ENCODE measurements around the gene ZNF865. TPM values are rescaled to one million over a fixed set of nuclear protein-coding genes. Genes with fewer than 3 reads are reported as not detected.

The ZNF865 gene
- total RNA-seq, 2 donors from 2014 or later, result 15.4 to 20.7 TPM

GRCh38 chr19:55635856-55636440 lies 30.5 kb downstream of the ZNF865 start:
- H3K4me3 Mint-ChIP-seq, result peak overlapping the region; percentile 96
- no peak for ATAC-seq
- H3K36me3 Mint-ChIP-seq, result peaks cover 17% of the 10 kb centered on the region
- H3K27me3 Mint-ChIP-seq, result peaks cover 0 to 2% of the 10 kb centered on the region in 2 donors
- peaks cover 55 to 56% of the 10 kb centered on the region in 2 donors for H3K4me1 Mint-ChIP-seq (ENCODE audit: low read depth in 2 of 2)
- no peak for DNase-seq (ENCODE audit: low spot score)
- no peaks in the 10 kb centered on the region for H3K9me3 Mint-ChIP-seq
- H3K27ac Mint-ChIP-seq, result peak overlapping the region; percentile 99 to 100

DNA sequence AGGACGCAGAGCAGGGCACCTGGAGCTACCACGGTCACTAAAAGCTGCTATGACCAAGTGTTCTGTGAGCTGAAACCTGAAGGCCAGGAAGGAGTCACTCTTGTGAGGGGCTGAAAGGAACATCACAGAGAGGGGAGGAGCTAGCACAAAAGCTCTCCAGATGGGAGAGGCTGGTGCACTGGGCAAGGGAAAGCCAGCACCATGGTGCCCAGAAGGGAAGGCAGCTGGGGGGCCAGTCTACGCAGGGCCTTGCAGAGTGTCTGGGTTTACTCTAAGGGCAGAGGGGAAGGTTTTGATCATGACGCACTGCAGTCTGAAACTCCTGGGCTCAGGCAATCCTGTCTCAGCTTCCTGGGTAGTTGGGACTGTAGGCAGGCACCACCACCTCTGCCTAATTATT lies 31.3 kb downstream of the ZNF865 start:
- peak overlapping the region; percentile 96 for H3K4me3 Mint-ChIP-seq
- H3K36me3 Mint-ChIP-seq, result peaks cover 17% of the 10 kb centered on the region
- H3K27me3 Mint-ChIP-seq, result peaks cover 0 to 2% of the 10 kb centered on the region in 2 donors
- H3K4me1 Mint-ChIP-seq (ENCODE audit: low read depth in 2 of 2), result peaks cover 57 to 61% of the 10 kb centered on the region in 2 donors
- no peak for ATAC-seq
- DNase-seq (ENCODE audit: low spot score), result no peak
- peak overlapping the region; percentile 99 to 100 for H3K27ac Mint-ChIP-seq
- no peaks in the 10 kb centered on the region for H3K9me3 Mint-ChIP-seq

GRCh38 chr19:55637534-55637933 lies 32.1 kb downstream of the ZNF865 start:
- no peaks in the 10 kb centered on the region for H3K27me3 Mint-ChIP-seq
- peak overlapping the region; percentile 54 for H3K4me3 Mint-ChIP-seq
- H3K9me3 Mint-ChIP-seq, result no peaks in the 10 kb centered on the region
- peaks cover 58 to 60% of the 10 kb centered on the region in 2 donors for H3K4me1 Mint-ChIP-seq (ENCODE audit: low read depth in 2 of 2)
- DNase-seq (ENCODE audit: low spot score) (no peak), ATAC-seq (no peak)
- peaks cover 17% of the 10 kb centered on the region for H3K36me3 Mint-ChIP-seq
- peak overlapping the region in 1 of 2 donors; percentile 30 for H3K27ac Mint-ChIP-seq

GRCh38 chr19:55638864-55639359 lies 33.5 kb downstream of the ZNF865 start:
- Mint-ChIP-seq H3K4me3 (peak overlapping the region; percentile 50), H3K27ac (peak overlapping the region in 1 of 2 donors; percentile 33), H3K4me1 (ENCODE audit: low read depth in 2 of 2) (peaks cover 65 to 67% of the 10 kb centered on the region in 2 donors), H3K9me3 (no peaks in the 10 kb centered on the region), H3K36me3 (peaks cover 17% of the 10 kb centered on the region), H3K27me3 (no peaks in the 10 kb centered on the region)
- DNase-seq (ENCODE audit: low spot score) (no peak), ATAC-seq (no peak)

DNA sequence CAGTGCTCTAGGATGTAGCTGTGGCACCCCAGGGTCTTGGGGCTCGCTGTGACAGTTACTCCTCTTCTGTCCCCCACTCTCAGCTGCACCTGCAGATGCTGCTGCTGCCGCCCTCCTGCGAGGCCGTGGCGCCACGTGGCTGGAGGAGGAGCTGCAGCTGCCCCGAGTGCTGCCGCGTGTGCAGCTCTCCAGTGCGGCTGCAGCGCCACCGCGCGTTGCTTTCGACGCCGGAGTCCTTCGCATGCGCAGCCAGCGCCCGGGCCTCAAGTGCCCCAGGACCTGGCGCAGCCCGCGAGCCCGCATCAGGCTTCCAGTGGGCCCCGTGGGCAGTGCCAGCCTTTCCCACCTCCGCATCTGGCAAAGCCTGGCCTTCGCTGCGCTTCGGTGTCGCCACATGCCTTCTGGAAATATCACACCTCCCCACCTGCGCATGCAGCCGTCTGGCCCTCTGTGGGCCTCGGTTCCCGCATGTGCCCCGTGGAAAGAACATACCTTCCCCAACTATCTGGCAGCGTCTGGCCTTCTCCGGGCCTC lies 34.7 kb downstream of the ZNF865 start:
- Mint-ChIP-seq H3K27me3 (no peaks in the 10 kb centered on the region), H3K9me3 (no peaks in the 10 kb centered on the region), H3K36me3 (peaks cover 14% of the 10 kb centered on the region), H3K4me3 (peak overlapping the region; percentile 71), H3K27ac (peak overlapping the region; percentile 66 to 70), H3K4me1 (ENCODE audit: low read depth in 2 of 2) (peaks cover 60 to 65% of the 10 kb centered on the region in 2 donors)
- ATAC-seq, result peak; percentile 43 to 48
- DNase-seq (ENCODE audit: low spot score), result no peak

DNA sequence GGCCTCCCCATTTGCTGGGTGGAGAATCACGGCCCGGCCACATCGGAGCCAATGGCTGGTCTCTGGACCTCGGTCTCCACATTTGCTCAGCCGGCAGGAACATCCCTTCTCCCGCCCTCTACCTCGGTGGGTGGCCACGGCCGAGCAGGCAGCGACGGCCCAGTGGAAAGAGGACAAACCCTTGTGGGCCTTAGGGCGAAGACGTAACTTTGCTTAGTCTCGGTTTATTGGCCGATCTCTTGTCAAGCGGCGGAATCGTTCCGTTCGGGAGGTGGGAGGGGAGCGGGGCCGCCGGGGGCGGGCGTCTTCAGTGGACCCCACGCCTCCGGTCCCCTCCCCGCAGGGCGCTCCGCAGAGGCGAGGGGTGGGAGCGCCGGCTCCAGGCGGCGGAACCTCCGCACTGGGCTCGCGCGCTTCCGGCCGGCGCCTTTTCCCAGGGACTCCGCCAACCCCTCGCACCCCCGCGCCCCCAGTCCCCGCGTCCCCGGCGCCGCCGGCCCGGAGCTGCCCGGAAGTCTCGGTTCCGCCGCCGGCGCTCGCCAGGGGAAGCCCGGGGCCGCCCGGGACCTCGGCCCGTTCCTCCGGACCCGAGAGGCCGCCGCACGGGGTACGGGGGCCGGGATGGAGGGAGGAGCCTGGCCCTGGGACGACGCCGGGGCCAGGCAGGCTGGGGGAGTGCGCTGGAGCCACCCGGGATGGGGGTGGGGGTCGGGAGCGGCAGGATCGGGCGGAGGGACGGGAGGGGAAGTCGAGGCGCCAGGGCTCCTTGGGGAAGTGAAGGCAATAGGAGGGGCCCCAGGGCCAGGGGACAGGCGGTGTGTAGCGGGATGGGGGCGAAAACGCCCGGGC lies 35.4 kb downstream of the ZNF865 start, which contains the start of gene ZNF580:
TSS of gene ZNF580 (plus strand) at position 426 of the 849 bp plus-strand sequence. CDS start 1,507 bp downstream, outside the sequence.
- Mint-ChIP-seq H3K9me3 (no peaks in the 10 kb centered on the region), H3K4me1 (ENCODE audit: low read depth in 2 of 2) (peaks cover 53 to 62% of the 10 kb centered on the region in 2 donors), H3K27me3 (no peaks in the 10 kb centered on the region), H3K36me3 (peaks cover 7% of the 10 kb centered on the region), H3K4me3 (peak within 1 kb of the TSS; percentile 82), H3K27ac (peak within 1 kb of the TSS; percentile 66 to 87)
- DNase-seq (ENCODE audit: low spot score), result no peak
- peak; percentile 76 for ATAC-seq

DNA sequence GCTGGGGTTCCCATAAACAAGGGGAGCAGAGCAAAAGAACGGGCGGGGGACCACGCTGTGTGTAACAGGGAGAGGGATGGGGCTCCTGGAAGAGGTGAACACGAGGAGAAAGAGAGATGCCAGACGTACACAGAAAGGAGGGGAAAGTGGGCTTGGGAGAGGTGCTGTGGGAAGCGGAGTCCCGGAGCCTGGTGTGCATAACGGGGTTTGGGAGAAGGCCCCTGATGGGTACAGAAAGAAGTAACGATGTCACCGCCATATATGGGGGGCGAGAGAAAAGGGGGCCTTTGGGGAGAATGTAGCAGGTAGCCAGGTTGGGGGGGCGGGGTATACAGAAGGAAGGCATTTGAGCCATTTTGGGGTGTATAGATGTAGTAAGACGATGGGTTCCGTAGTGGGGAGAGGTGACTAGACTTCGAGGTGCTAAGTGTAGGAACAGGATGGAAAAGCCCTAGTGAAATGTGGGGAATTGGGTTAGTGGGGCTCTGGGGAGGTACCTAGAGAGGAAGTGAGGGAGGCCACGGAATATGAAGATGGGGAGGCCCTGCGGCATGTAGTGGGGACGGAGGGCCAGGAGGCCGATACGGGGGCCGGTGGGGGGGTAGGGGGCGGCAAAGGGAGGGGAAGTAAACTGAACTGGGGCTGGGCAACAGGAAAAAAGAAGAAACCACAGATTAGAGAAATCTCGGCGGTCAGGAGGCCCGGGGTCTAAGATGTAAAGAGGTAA lies 36.1 kb downstream of the ZNF865 start:
- Mint-ChIP-seq H3K36me3 (peaks cover 6% of the 10 kb centered on the region), H3K4me1 (ENCODE audit: low read depth in 2 of 2) (peaks cover 45 to 54% of the 10 kb centered on the region in 2 donors), H3K9me3 (no peaks in the 10 kb centered on the region), H3K27ac (peak overlapping the region; percentile 55 to 87), H3K4me3 (peak overlapping the region; percentile 82), H3K27me3 (no peaks in the 10 kb centered on the region)
- DNase-seq (ENCODE audit: low spot score), result no peak
- no peak for ATAC-seq

DNA sequence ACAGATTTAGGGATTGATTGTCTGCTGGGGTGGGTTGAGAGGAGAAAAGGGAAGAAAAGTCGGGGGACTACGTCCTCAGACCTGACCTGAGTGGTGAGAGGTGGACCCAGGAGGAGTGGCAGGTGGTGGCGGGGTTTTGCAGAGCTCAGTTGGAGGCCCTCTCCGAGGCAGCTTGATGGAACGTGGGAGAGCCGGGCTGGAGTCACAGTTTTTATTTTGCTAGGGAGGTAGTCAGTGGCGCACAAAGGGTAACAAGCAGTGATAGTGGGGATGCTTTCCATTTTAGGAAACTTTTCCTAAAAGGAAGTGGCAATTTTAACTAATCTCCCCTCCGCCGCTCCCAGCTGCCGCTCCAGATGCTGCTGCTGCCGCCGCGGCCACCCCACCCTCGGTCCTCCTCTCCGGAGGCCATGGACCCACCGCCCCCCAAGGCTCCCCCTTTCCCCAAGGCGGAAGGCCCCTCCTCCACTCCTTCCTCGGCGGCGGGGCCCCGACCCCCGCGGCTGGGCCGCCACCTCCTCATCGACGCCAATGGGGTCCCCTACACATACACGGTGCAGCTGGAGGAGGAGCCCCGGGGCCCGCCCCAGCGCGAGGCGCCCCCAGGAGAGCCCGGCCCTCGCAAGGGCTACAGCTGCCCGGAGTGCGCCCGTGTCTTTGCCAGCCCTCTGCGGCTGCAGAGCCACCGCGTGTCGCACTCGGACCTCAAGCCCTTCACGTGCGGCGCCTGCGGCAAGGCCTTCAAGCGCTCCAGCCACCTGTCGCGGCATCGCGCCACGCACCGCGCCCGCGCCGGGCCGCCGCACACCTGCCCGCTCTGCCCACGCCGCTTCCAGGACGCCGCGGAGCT lies 36.9 kb downstream of the ZNF865 start:
- Mint-ChIP-seq H3K4me3 (peak overlapping the region; percentile 89), H3K27ac (peak overlapping the region; percentile 78 to 97), H3K4me1 (ENCODE audit: low read depth in 2 of 2) (peaks cover 46 to 50% of the 10 kb centered on the region in 2 donors), H3K9me3 (no peaks in the 10 kb centered on the region), H3K27me3 (no peaks in the 10 kb centered on the region), H3K36me3 (peaks cover 6% of the 10 kb centered on the region)
- DNase-seq (ENCODE audit: low spot score), result no peak
- ATAC-seq, result no peak

DNA sequence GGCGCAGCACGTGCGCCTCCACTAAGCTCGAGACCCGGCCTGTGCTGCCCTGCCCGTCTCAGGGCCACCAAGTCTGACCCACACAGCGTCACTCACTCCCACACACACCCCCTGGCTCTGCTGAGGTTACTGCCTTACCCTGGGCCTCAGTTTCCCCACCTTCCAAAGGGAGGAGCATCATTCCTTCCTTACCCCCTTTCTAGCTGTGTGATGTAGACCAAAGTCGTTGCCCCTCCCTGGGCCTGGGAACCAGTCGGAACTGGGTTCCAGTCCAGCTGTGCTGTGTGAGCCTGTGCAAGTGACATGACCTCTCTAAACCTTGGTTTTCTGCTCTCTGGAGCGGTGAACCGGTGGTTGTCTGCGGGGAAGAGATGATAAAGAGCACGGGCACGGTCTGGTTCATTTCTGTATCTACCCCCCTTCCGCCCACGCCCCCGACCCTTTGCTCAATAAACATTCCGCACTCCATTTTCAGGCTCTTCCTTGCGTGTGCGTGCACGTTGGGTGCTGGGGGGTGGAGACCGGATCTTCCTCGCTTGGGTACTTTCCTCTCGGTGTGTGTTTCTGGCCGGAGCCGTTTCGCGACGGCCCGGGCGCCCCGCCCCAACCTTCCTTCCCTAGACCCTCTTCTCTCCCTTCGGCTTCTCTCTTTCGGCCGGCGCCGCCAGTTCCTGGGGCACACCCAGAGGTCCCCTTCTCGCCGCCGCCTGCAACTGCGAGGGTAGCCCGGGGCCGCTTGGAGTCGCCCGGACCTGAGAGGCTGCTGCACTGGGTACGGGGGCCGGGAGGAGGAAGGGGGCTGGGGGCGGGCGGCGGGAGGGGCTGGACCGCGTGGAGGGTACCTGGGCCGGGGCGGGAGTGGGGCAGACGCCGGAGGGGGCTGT lies 37.8 kb downstream of the ZNF865 start, which contains the start of gene ZNF581:
TSS of gene ZNF581 (plus strand) at position 647 of the 884 bp plus-strand sequence. CDS start 923 bp downstream, outside the sequence.
- Mint-ChIP-seq H3K9me3 (no peaks in the 10 kb centered on the region), H3K27me3 (no peaks in the 10 kb centered on the region), H3K4me3 (peak within 1 kb of the TSS; percentile 89), H3K4me1 (ENCODE audit: low read depth in 2 of 2) (peaks cover 43 to 44% of the 10 kb centered on the region in 2 donors), H3K36me3 (no peaks in the 10 kb centered on the region), H3K27ac (peak within 1 kb of the TSS; percentile 78 to 97)
- ATAC-seq (peak; percentile 76 to 83), DNase-seq (ENCODE audit: low spot score) (no peak)

GRCh38 chr19:55643887-55644176 lies 38.4 kb downstream of the ZNF865 start:
- H3K4me1 Mint-ChIP-seq (ENCODE audit: low read depth in 2 of 2), result peaks cover 43 to 47% of the 10 kb centered on the region in 2 donors
- no peaks in the 10 kb centered on the region for H3K9me3 Mint-ChIP-seq
- DNase-seq (ENCODE audit: low spot score) (no peak), ATAC-seq (no peak)
- peak overlapping the region; percentile 78 to 97 for H3K27ac Mint-ChIP-seq
- H3K4me3 Mint-ChIP-seq, result peak overlapping the region; percentile 89
- no peaks in the 10 kb centered on the region for H3K36me3 Mint-ChIP-seq
- no peaks in the 10 kb centered on the region for H3K27me3 Mint-ChIP-seq

- Mint-ChIP-seq H3K27ac (peak overlapping the region; percentile 78 to 97), H3K9me3 (no peaks in the 10 kb centered on the region), H3K4me3 (peak overlapping the region; percentile 89), H3K36me3 (no peaks in the 10 kb centered on the region), H3K4me1 (ENCODE audit: low read depth in 2 of 2) (peaks cover 39 to 45% of the 10 kb centered on the region in 2 donors), H3K27me3 (no peaks in the 10 kb centered on the region)
- no peak for ATAC-seq
- DNase-seq (ENCODE audit: low spot score), result no peak
Observed at GRCh38 chr19:55644191-55644833, 38.9 kb downstream of the ZNF865 start.

Measured in natural killer cell treated with Interleukin-12 subunit alpha and Interleukin-12 subunit beta and Interleukin-15 and Interleukin-18, amount 100 ng/mL, for 72 hours (primary cell).